RWPE2 (cell line): ENCODE results near the gene TACC2.
"Not testable (repeated sequence)": the region's sequence is repeated elsewhere in the genome, so short reads cannot be mapped to it uniquely, and the experiment has no call there.

Experiments
- ATAC-seq: fragments of 200-7000 bp; cut with Tn5 transposase; 3 replicates; pipeline ENCODE4 v1.9.1; 2021; ENCODE audit warnings: low read depth
- DNase-seq: peaks from one replicate; pipeline ENCODE4 v3.0.0-alpha.2; 2020; ENCODE audit warnings: low spot score
- H3K27ac ChIP-seq: fragments of 450-650 bp; 2 replicates; pipeline ENCODE4 v1.5.1; 2017; ENCODE audit warnings: mild to moderate bottlenecking; ENCODE audit not compliant: poor library complexity, severe bottlenecking
- H3K27me3 ChIP-seq: fragments of 250-450 bp; sonication (Bioruptor Pico); 2 replicates; pipeline ENCODE4 v1.5.1; 2021; ENCODE audit warnings: mild to moderate bottlenecking, moderate library complexity; ENCODE audit not compliant: insufficient read depth, poor library complexity, severe bottlenecking
- H3K36me3 ChIP-seq: fragments of 250-450 bp; sonication (Bioruptor Pico); 2 replicates; pipeline ENCODE4 v1.5.1; 2020; ENCODE audit warnings: low read depth, mild to moderate bottlenecking, moderate library complexity
- H3K4me1 ChIP-seq: fragments of 250-450 bp; sonication (Bioruptor Pico); 2 replicates; pipeline ENCODE4 v1.5.1; 2021; ENCODE audit warnings: mild to moderate bottlenecking, moderate library complexity; ENCODE audit not compliant: insufficient read depth, poor library complexity, severe bottlenecking
- H3K4me3 ChIP-seq: fragments of 250-450 bp; sonication (Bioruptor Pico); 2 replicates; pipeline ENCODE4 v1.5.1; 2021; ENCODE audit warnings: mild to moderate bottlenecking, moderate library complexity; ENCODE audit not compliant: severe bottlenecking
- H3K9me3 ChIP-seq: fragments of 250-450 bp; sonication (Bioruptor Pico); 2 replicates; pipeline ENCODE4 v1.5.1; 2021; ENCODE audit warnings: mild to moderate bottlenecking, moderate library complexity; ENCODE audit not compliant: severe bottlenecking
- CTCF ChIP-seq: fragments of 450-650 bp; IDR thresholded peaks from one replicate; pipeline ENCODE4 v1.5.1; 2017; ENCODE audit warnings: mild to moderate bottlenecking, moderate library complexity; ENCODE audit not compliant: poor library complexity, severe bottlenecking

The TACC2 gene

GRCh38 chr10:122197611-122198222 lies 208.8 kb downstream of the TACC2 start:
- TF ChIP-seq CTCF = no peak
- H3K36me3 ChIP-seq = peaks cover 7% of the 10 kb centered on the region
- H3K27ac ChIP-seq = no peak overlapping the region
- H3K4me3 ChIP-seq = no peak overlapping the region
- H3K4me1 ChIP-seq = no peaks in the 10 kb centered on the region
- ATAC-seq (no peak), DNase-seq (no peak)
- no peaks in the 10 kb centered on the region for H3K27me3 ChIP-seq
- H3K9me3 ChIP-seq = no peaks in the 10 kb centered on the region

- no peaks in the 10 kb centered on the region for H3K27me3 ChIP-seq
- no peak for DNase-seq
- H3K9me3 ChIP-seq = no peaks in the 10 kb centered on the region
- H3K4me1 ChIP-seq = no peaks in the 10 kb centered on the region
- no peak for TF ChIP-seq CTCF
- H3K27ac ChIP-seq = no peak overlapping the region
- H3K36me3 ChIP-seq = peaks cover 7% of the 10 kb centered on the region
- H3K4me3 ChIP-seq = no peak overlapping the region
- no peak for ATAC-seq
Measured at GRCh38 chr10:122198631-122199030, 209.7 kb downstream of the TACC2 start.

GRCh38 chr10:122199070-122199469 lies 210.1 kb downstream of the TACC2 start:
- H3K4me1 ChIP-seq = no peaks in the 10 kb centered on the region
- no peaks in the 10 kb centered on the region for H3K9me3 ChIP-seq
- H3K27me3 ChIP-seq = no peaks in the 10 kb centered on the region
- ATAC-seq (no peak), DNase-seq (no peak)
- no peak for TF ChIP-seq CTCF
- H3K4me3 ChIP-seq = no peak overlapping the region
- peaks cover 7% of the 10 kb centered on the region for H3K36me3 ChIP-seq
- no peak overlapping the region for H3K27ac ChIP-seq

GRCh38 chr10:122199689-122200088 lies 210.7 kb downstream of the TACC2 start:
- Histone ChIP-seq H3K4me3 (no peak overlapping the region), H3K9me3 (no peaks in the 10 kb centered on the region), H3K27ac (no peak overlapping the region), H3K4me1 (no peaks in the 10 kb centered on the region), H3K27me3 (no peaks in the 10 kb centered on the region), H3K36me3 (peaks cover 7% of the 10 kb centered on the region)
- ATAC-seq (no peak), DNase-seq (no peak)
- TF ChIP-seq CTCF = no peak

- ATAC-seq = no peak
- Histone ChIP-seq H3K36me3 (peaks cover under 1% of the 10 kb centered on the region), H3K27ac (no peak overlapping the region), H3K9me3 (no peaks in the 10 kb centered on the region), H3K4me1 (no peaks in the 10 kb centered on the region), H3K4me3 (no peak overlapping the region), H3K27me3 (no peaks in the 10 kb centered on the region)
- no peak for DNase-seq
- no peak for TF ChIP-seq CTCF
Measured at GRCh38 chr10:122201401-122201800, 212.4 kb downstream of the TACC2 start.

- not testable (repeated sequence) for H3K4me1 ChIP-seq, H3K27ac ChIP-seq, ATAC-seq, H3K36me3 ChIP-seq, DNase-seq, H3K9me3 ChIP-seq, H3K27me3 ChIP-seq, H3K4me3 ChIP-seq
Measured at GRCh38 chr10:122203180-122203579, 214.2 kb downstream of the TACC2 start.
